Tibial artery (tissue), 4 donors: ENCODE measurements around the gene SLC6A16.

Source experiments
- DNase-seq, 2 donors: peaks; one replicate each; pipeline ENCODE4 v3.0.0-alpha.2; 2019
- H3K27ac ChIP-seq, 2 donors: fragments of 200-600 bp; sonication (generic) in 1 of 2; 1 replicate in 1 of 2; 2 replicates in 1 of 2; pipeline ENCODE4 v1.5.1; 2018 to 2019; ENCODE audit warnings: mild to moderate bottlenecking in 1 of 2
- H3K27me3 ChIP-seq, 2 donors: fragments of 200-600 bp; sonication (generic) in 1 of 2; one replicate each; pipeline versions ENCODE4 v1.5.1 to v1.6.0; 2016 to 2019
- H3K36me3 ChIP-seq, 3 donors: fragments of 200-600 bp; sonication (generic) in 2 of 3; one replicate each; pipeline ENCODE4 v1.5.1; 2016 to 2019; ENCODE audit warnings: mild to moderate bottlenecking in 2 of 3
- H3K4me1 ChIP-seq, 4 donors: fragments of 200-600 bp; sonication (generic) in 2 of 4; 1 replicate in 3 of 4; 2 replicates in 1 of 4; pipeline ENCODE4 v1.5.1; 2016 to 2019
- H3K4me3 ChIP-seq, 2 donors: fragments of 200-600 bp; sonication (generic) in 1 of 2; 1 replicate in 1 of 2; 2 replicates in 1 of 2; pipeline ENCODE4 v1.5.1; 2018 to 2019; ENCODE audit warnings: mild to moderate bottlenecking in 2 of 2
- H3K9me3 ChIP-seq, 3 donors: fragments of 200-600 bp; sonication (generic) in 1 of 3; one replicate each; pipeline ENCODE4 v1.5.1; 2016 to 2019
- CTCF ChIP-seq, 2 experiments: fragments of 200-600 bp in 1 of 2; fragments of 450-650 bp in 1 of 2; IDR thresholded peaks; one replicate each; pipeline ENCODE4 v1.5.1; 2017 to 2019; ENCODE audit warnings: antibody characterized with exemption in 2 of 2, mild to moderate bottlenecking in 1 of 2, moderate library complexity in 1 of 2
- intact Hi-C: fragments of 100-400 bp; cut with DNase I; formaldehyde crosslinking; loops from one replicate; pipeline ENCODE4 v1.15.0; 2023; ENCODE audit warnings: low total_unique reads

SLC6A16 gene

GRCh38 chr19:49244256-49244655 is 80.7 kb downstream of the SLC6A16 start:
- intact Hi-C loops: no loop called here
- peaks cover 0 to 5% (median 0%) of the 10 kb centered on the region in 3 donors for H3K36me3 ChIP-seq
- no peak overlapping the region for H3K4me3 ChIP-seq
- H3K27ac ChIP-seq: no peak overlapping the region
- H3K9me3 ChIP-seq: no peaks in the 10 kb centered on the region
- no peaks in the 10 kb centered on the region for H3K27me3 ChIP-seq
- DNase-seq: no peak
- no peaks in the 10 kb centered on the region for H3K4me1 ChIP-seq
- TF ChIP-seq CTCF (IDR thresholded peaks at IDR 0.05): no peak

DNA sequence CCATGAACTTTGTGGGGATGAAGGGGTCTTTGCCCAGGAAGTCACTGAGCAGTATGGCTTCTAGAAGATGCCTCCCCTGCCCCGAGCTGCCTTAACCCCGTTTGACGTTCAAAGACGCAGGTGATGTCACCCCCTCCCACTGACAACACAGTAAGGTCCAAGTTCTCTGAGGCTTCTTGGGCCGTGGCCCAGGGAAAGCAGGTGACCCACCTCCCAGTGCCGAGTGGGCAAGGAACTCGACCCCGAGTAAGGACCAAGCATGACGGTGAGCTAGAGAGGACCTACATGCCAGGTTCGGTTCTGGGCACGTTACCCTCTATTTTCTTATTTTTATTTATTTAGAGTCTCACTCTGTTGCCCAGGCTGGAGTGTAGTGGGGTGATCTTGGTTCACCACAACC is 81.3 kb downstream of the SLC6A16 start:
- intact Hi-C loops: no loop called here
- Histone ChIP-seq H3K4me1 (no peaks in the 10 kb centered on the region), H3K9me3 (no peaks in the 10 kb centered on the region), H3K4me3 (no peak overlapping the region), H3K36me3 (peaks cover 0 to 5% (median 0%) of the 10 kb centered on the region in 3 donors), H3K27me3 (no peaks in the 10 kb centered on the region), H3K27ac (no peak overlapping the region)
- no peak for DNase-seq
- no peak for TF ChIP-seq CTCF (IDR thresholded peaks at IDR 0.05)

DNA sequence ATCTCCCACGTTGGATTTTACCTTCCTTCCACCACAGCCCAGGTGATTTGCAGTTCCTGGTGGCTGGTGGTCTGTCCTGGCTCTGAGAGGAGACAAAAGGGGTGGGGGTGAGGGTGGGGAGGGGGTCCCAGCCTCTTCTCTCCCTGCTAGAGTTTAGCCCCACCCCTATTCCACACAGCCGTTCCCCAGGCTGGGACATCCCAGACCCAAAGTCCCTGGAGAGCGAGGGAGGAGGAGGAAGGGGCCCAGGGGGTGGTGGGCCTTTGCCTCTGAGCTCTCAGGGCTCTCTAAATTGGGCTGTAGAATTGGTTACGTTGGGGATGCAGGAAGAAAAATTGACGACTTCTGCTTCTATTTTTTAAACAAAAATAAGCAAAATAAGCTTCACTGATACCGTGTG is 81.9 kb downstream of the SLC6A16 start:
- no peaks in the 10 kb centered on the region for H3K27me3 ChIP-seq
- H3K4me3 ChIP-seq: no peak overlapping the region
- TF ChIP-seq CTCF (IDR thresholded peaks at IDR 0.05): no peak
- H3K36me3 ChIP-seq: peaks cover 0 to 5% (median 0%) of the 10 kb centered on the region in 3 donors
- no peak overlapping the region for H3K27ac ChIP-seq
- no peaks in the 10 kb centered on the region for H3K9me3 ChIP-seq
- no peaks in the 10 kb centered on the region for H3K4me1 ChIP-seq
- intact Hi-C loops: no loop called here
- no peak for DNase-seq

- no peak overlapping the region for H3K27ac ChIP-seq
- no peak overlapping the region for H3K4me3 ChIP-seq
- H3K4me1 ChIP-seq: no peaks in the 10 kb centered on the region
- TF ChIP-seq CTCF (IDR thresholded peaks at IDR 0.05): no peak
- no peaks in the 10 kb centered on the region for H3K9me3 ChIP-seq
- intact Hi-C loops: no loop called here
- peaks cover 0 to 5% (median 0%) of the 10 kb centered on the region in 3 donors for H3K36me3 ChIP-seq
- H3K27me3 ChIP-seq: no peaks in the 10 kb centered on the region
- DNase-seq: no peak
These were observed 83.2 kb downstream of the SLC6A16 start for GRCh38 chr19:49241769-49242168.
